NCI-H2196 (cell line): ENCODE data around the gene THBS2.
"Not testable (repeated sequence)": the region's sequence is repeated elsewhere in the genome, so short reads cannot be mapped to it uniquely, and the experiment has no call there.

ENCODE experiments used
- DNase-seq: peaks from one replicate; lab custom pipeline; 2025; ENCODE audit not compliant: unreplicated experiment; lab: John Stamatoyannopoulos, UW

THBS2 gene

DNA sequence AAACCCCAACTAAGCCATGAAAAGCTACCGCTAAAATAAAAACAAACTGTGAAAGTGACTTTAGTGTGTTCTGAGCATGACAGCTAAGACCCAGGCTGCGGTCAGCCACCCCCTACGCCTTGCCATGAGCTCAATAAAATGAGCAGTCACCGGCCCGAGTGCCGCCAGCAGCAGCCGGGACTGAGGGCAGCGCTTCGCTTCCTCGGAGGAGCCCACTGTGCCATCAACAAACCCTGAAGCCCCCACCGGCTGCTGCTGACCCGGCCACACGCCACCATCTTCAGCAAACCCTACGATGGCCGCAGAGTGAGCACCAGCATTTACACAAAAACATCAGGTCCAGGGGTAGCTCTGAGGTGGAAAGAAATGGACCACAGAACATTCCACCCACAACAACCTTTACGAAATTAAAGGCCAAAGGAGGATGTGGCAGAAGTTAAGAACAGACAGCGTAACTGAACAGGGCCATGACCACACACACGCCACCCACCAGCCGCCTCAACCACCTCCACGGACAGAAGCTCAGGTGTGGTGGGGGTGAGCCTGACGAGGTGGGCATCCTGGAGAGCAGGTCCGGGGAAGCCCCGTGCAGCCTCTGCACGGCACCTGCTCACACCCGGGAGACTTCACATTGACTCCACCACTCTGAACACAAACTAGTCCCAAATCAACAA, 67.0 kb downstream of the THBS2 start:
- DNase-seq = no peak

DNA sequence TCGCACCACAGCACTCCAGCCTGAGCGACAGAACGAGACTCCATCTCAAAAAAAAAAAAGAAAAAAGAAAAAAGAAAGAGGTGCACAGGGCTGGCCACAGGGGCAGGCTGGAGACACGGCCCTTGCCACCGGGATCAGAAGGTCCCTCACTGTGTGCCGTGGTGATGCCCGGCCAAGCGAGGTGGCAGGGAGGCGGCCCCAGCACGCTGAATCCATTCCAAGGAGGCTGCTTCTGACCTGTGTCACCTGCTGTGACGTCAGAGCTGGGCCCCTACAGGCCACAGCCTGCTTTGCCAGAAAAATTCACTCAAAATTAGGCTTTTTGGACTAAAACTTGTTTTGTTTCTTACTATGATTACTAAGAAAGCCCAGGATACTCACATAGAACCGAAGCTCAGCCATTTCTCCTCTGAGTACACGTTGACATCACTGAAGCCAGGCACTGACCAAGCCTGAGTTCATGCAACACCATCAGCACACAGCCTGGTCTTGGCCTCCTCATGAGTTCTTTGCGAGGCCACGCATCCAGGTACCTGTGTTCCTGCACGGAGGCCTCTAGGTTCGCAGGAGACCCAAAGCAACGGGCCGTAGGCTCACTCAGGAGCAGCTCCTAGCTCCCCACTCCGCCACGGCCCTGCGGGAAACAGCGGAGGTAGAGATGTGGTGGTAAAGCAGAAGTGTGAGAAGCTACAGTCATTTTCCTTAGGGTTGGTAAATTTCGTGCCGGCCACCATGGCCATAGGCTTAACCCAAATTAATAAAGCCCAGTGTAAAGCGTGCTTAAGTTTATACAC, 67.8 kb downstream of the THBS2 start:
- DNase-seq = no peak

GRCh38 chr6:169185011-169185521, 68.6 kb downstream of the THBS2 start:
- no peak for DNase-seq

GRCh38 chr6:169184419-169184818, 69.2 kb downstream of the THBS2 start:
- DNase-seq = no peak

DNA sequence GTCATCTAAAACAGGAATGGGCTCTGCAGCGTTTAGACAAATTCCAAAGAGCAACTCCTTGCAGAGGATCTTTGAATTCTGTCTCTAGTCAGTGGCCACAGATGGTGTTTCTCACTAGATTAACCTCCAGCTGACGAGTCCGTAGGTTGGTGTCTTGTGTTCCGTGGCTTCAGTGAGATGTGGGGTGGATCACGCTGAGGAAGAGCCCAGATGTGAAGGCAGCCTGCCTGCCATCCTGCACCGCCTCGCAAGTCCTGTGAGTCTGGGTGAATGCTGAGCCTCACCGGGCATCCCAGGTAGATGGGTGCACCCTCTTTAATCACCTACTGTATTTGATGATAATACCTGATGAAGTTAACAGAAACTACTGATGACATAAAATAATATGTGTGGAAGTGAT, 70.4 kb downstream of the THBS2 start:
- no peak for DNase-seq

DNA sequence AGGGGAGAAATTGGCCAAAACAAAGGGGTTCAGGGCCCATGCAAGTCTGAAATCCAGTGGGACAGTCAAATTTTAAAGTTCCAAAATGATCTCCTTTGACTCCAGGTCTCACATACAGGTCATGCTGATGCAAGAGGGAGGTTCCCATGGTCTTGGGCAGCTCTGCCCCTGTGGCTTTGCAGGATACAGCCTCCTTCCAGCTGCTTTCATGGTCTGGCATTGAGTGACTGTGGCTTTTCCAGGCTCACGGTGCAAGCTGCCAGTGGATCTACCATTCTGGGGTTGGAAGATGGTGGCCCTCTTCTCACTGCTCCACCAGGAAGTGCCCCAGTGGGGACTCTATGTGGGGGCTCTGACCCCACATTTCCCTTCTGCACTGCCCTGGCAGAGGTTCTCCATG, 73.8 kb downstream of the THBS2 start:
- not testable (repeated sequence) for DNase-seq

GRCh38 chr6:169177516-169178166, 76.0 kb downstream of the THBS2 start:
- no peak for DNase-seq

DNA sequence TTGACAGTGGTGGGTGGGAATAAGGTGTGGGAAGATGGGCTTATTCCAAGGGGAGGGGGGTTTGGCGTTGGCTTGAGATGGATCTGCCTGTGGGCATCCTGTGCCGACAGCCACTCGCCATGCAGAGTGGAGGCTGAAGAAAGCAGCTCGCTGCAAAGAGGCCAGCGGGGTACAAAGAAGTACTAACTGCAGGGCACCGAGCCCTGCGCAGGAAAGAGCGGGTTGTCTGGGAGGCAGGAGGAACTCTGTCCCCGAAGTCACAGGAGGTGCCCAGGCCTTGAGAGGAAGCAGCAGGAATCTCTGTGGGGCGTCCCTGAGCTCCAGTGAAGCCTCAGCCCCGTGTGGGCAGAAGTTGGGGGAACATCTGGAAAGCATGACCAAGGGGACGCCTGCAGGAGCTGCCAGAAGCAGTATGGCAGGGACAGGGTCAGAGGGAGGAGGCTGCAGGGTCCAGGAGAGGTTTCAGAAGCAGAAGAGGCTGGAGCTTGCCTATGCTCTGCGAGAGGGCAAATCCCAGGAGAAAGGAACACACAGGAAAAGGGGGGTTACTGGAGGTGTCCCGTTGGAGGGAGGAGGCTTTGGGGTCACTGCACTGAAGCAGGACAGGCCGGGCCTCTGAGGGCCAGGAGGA, 77.2 kb downstream of the THBS2 start:
- no peak for DNase-seq

DNA sequence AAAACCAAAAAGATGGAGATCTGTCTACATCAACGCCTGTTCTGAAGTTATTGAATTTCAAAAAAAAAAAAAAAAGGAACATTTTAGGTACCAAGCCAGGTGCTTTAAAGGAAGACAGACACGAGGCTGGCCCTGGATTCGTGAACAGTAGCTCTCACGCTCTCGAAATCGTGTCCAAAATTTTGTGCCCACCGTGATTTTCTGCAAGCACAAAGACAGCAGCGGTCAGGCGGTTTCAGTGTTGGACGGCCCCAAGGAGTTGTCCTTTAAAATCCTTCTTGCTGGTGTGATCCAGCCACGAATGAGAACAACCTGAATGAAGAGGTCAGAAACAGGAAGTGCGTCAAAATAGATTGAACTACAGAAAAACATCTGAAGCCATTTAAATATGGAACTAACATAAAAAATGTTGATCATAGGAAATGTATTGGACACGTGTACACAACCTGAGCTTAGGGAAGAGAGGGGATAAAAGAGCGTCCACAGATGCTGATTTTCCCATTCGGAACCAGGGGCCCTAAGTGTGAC, 78.2 kb downstream of the THBS2 start:
- DNase-seq = no peak

DNA sequence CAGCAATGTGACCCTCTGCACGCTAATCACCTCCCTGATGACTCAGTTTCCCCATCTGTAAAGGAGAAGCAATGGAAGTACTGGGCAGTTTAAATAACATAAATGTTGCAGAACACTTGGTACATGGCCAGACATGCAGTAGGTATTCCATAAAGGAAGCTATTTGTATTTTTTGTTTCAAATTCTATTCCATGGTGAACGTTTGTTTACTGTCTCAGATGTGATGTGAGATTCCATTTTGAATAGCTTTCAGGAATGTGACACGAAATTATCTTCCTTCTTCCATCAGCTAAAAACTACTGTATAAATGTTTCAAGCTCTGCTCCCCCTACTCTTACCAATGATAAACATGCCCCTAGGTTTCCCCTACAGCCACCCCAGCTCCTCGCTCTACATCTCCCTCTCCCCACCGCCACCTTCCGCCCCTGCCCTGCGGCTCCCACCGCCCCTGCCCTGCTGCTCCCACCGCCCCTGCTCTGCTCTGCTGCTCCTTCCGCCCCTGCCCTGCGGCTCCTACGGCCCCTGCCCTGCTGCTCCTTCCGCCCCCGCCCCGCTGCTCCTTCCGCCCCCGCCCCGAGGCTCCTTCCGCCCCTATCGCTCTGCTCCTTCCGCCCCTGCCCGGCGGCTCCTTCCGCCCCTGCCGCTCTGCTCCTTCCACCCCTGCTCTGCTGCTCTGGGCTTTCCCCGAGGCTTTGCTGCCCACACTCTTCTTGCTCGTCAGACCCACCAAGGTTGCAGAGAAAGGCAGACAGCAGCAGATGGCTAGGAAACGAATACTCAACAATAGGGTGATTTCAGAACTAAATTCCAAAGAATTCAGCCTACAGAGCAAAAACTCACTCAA, 78.9 kb downstream of the THBS2 start:
- no peak for DNase-seq

GRCh38 chr6:169173532-169174268, 79.9 kb downstream of the THBS2 start:
- DNase-seq = no peak

GRCh38 chr6:169172946-169173345, 80.7 kb downstream of the THBS2 start:
- DNase-seq = no peak

DNA sequence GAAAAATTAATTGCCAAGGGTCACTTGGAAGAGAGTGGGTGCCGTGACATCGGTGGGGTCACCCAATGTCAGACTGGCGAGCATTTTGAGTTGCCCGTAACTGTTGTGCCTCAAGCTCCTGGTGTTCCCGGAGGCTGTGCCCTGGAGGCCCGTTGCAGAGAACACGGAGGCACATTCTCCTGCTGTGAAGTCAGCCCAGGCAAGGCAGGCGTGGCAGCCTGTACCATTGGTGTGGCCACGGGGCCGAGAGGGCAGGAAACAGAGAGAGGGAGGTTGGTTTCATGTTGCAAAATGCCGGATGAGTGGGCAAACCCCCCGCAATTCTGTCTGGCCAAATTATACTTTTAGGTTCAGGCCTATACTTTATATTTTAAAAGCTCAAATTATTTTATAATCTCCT, 81.2 kb downstream of the THBS2 start:
- DNase-seq = no peak

DNA sequence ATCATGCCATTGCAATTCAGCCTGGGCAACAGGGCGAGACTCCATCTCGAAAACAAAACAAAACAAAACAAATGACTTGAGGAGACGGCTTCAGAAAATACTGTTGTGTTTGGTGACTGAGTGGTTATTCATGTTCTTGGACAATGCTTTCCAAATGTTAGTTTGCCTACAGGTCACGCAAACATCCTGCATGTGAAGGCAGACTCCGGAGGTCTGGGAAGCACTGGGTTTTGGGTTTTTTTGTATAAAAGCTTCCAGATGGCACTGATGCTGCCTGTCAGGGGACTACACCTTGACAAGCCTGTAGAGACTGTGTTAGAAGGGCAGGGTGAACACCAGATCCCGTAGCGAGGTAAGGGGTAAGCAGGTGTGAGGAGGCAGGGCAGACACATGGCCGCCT, 81.7 kb downstream of the THBS2 start:
- DNase-seq = no peak

GRCh38 chr6:169171016-169171415, 82.6 kb downstream of the THBS2 start:
- no peak for DNase-seq

DNA sequence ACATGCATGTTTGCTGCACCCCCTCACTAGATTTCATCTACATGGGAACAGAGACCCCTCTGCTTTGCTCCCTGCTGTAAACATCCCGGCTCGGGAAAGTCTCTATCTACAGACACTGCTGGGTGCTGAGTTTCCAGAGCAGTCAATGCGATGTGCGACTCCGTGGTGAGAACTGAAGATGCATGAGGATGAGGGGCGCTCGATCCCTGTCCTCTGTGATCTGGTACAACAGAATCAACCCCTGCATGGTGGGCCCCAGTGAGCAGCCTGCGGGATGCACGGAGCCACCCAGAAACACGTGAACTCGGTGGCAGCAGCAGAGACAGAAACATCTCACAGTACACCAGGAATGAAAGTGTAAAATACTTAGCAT, 83.1 kb downstream of the THBS2 start:
- no peak for DNase-seq

GRCh38 chr6:169169941-169170582, 83.6 kb downstream of the THBS2 start:
- DNase-seq = no peak

DNA sequence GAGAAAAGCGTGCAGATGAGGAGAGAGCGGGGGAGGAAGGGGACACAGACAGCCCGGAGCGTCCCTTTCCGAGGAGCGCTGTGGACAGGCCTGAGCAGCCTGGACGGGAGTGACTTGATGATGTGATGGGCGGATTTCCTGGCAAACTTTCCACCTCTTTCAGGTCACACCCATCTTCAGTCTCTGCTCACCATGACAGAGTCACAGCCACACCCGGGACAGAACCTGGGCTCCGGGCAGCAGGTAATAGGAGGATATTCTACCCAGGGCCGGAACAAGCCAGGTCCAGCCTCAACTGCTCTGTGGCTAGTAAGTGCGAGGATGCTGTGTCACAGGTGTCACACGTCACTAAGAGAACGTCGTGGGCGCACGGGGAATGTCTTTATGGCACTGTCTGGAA, 84.3 kb downstream of the THBS2 start:
- DNase-seq = no peak

GRCh38 chr6:169168706-169169105, 84.9 kb downstream of the THBS2 start:
- no peak for DNase-seq
